Hepatocyte (in vitro differentiated cells): ENCODE measurements around the gene DDX5.

Experiments used
- EZH2 ChIP-seq: fragments of 200-600 bp; sonication (generic); IDR thresholded peaks from 2 replicates; pipeline ENCODE4 v1.6.1; 2016; ENCODE audit warnings: antibody characterized with exemption, mild to moderate bottlenecking, borderline replicate concordance
- EZH2phosphoT487 ChIP-seq: fragments of 200-600 bp; sonication (generic); IDR thresholded peaks from one replicate; pipeline ENCODE4 v1.6.1; 2018; ENCODE audit warnings: antibody characterized with exemption, mild to moderate bottlenecking, low read depth, moderate library complexity; ENCODE audit not compliant: unreplicated experiment, severe bottlenecking
- TF ChIP-seq, protein P1 (sequence below): fragments of 200-600 bp; sonication (generic); IDR thresholded peaks from 2 replicates; pipeline ENCODE4 v1.5.1; 2016; ENCODE audit warnings: antibody characterized with exemption, mild to moderate bottlenecking; ENCODE audit not compliant: poor library complexity

DNA sequence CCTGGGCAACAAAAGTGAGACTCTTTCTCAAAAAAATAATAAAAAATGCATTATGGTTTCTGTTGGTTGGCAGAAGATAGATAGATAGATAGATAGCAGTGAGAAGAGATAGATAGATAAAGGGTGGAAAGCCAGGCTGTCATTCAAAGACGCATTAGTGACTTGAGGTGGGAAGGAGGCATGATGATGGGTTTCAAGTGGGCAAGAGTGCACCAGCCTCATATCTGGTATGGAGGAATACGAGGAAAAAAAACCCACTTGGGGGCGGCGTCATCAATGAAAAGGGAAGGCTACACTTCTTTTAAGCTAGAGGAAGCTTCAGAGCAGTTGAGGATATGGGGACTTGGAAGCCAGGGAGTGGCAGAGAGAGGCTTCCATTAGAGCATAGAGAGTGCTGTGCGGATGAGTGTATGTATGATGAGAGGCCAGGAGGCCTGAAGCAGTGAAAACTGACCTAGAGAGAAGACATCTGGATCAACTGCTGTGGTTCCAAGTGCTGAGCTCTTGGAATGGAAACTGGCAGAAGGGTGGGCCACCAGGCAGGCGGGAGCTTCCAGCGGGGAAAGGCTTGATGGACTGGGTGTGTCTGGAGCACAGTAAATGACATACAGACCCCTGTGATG, 32.5 kb upstream of the DDX5 start:
- TF ChIP-seq, protein P1, sequence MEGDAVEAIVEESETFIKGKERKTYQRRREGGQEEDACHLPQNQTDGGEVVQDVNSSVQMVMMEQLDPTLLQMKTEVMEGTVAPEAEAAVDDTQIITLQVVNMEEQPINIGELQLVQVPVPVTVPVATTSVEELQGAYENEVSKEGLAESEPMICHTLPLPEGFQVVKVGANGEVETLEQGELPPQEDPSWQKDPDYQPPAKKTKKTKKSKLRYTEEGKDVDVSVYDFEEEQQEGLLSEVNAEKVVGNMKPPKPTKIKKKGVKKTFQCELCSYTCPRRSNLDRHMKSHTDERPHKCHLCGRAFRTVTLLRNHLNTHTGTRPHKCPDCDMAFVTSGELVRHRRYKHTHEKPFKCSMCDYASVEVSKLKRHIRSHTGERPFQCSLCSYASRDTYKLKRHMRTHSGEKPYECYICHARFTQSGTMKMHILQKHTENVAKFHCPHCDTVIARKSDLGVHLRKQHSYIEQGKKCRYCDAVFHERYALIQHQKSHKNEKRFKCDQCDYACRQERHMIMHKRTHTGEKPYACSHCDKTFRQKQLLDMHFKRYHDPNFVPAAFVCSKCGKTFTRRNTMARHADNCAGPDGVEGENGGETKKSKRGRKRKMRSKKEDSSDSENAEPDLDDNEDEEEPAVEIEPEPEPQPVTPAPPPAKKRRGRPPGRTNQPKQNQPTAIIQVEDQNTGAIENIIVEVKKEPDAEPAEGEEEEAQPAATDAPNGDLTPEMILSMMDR = no peak
- TF ChIP-seq EZH2 (no peak), EZH2phosphoT487 (no peak)
